ENCODE results near the gene LMO7.

The LMO7 gene

DNA sequence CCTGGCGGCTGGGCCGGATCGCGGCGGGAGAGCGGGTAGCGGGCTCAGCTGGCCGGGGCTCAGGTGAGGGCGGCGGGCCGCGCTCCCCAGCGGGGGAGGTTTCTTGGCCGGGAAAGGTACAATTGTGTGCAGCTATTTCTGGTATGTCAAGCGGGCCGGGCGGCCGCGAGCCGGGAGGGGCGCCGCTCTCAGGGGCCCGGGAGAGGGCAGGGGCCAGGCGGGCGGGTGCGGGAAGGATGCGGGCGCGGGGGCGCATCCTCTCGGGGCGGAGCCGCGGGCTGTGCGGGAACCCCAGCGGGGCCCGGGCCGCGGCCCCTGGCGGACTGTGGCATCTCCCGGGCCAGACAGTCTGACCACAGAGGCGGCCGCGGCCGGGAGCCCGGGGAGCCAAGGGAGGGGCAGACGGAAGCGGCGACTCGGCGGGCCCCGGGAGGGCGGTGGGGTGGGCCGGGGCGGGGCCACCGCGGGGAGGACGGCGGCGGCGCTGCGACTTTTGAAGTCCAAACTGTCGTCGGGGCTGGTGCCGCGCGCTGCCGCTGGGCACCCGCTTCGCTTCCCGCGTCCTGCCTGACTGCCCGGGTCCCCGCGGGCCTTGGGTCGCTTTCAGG, at the start of gene LMO7:
LMO7 (plus strand) TSS at position 503 of the 608 bp plus-strand sequence. CDS start 328 bp downstream, outside the sequence.
- no peak for DNase-seq (ENCODE audit: extremely low read depth, low read depth)
- H3K4me3 ChIP-seq (replicated peaks; ENCODE audit: low read depth, low read length), result peak within 1 kb of the TSS; percentile 94
- TF ChIP-seq, protein P1, sequence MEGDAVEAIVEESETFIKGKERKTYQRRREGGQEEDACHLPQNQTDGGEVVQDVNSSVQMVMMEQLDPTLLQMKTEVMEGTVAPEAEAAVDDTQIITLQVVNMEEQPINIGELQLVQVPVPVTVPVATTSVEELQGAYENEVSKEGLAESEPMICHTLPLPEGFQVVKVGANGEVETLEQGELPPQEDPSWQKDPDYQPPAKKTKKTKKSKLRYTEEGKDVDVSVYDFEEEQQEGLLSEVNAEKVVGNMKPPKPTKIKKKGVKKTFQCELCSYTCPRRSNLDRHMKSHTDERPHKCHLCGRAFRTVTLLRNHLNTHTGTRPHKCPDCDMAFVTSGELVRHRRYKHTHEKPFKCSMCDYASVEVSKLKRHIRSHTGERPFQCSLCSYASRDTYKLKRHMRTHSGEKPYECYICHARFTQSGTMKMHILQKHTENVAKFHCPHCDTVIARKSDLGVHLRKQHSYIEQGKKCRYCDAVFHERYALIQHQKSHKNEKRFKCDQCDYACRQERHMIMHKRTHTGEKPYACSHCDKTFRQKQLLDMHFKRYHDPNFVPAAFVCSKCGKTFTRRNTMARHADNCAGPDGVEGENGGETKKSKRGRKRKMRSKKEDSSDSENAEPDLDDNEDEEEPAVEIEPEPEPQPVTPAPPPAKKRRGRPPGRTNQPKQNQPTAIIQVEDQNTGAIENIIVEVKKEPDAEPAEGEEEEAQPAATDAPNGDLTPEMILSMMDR (IDR thresholded peaks at IDR 0.05; ENCODE audit: low read depth, low read length, missing control alignments), result no peak

DNA sequence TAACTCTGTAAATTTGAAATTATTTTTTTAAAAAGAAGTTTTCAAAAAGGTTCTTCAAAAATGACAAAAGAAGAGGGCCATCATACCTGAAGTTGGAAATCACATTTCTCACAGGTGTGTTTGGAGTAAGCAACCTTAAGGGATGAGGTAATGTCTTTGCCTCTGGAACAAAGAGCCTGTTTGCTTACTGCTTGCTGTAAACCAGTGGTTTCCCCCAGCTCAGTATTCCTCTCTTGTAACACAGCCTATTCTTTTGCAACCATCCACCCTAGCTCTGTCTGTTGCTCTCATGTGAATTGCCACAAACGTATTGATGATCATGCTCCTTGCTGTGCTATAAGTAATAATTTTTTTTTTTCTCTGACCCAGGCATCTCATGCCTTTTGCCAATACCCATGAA, 48.5 kb upstream of the LMO7 start:
- TF ChIP-seq, protein P1 (IDR thresholded peaks at IDR 0.05; ENCODE audit: low read depth, low read length, missing control alignments), result no peak
- H3K4me3 ChIP-seq (replicated peaks; ENCODE audit: low read depth, low read length), result no peak overlapping the region
- DNase-seq (ENCODE audit: extremely low read depth, low read depth), result no peak

DNA sequence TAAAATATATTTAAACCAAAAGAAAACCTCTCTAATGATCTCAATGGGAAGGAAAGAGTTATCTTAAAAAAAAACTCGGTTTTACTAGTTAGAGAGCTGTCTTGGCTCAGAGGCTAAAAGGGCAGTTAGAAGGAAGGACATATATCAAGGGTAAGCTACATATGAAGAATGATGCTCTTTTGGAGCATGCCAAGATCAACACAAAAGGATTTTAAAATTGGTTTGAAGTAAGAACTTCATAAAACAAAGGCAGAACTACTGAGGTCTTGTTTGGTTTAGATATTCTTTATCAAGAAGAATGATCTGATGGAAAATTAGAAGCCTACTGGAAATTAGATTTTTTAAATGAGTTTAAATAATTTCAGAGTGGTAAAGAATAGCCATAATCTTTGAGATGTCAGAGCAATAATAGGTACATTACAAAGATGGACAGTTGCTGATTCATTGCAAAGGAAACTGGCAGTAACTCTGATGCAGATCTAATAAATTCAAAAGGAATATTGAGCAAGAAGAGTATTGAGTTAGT, 39.4 kb upstream of the LMO7 start:
- TF ChIP-seq, protein P1 (IDR thresholded peaks at IDR 0.05; ENCODE audit: low read depth, low read length, missing control alignments), result no peak
- no peak overlapping the region for H3K4me3 ChIP-seq (replicated peaks; ENCODE audit: low read depth, low read length)
- DNase-seq (ENCODE audit: extremely low read depth, low read depth), result no peak

DNA sequence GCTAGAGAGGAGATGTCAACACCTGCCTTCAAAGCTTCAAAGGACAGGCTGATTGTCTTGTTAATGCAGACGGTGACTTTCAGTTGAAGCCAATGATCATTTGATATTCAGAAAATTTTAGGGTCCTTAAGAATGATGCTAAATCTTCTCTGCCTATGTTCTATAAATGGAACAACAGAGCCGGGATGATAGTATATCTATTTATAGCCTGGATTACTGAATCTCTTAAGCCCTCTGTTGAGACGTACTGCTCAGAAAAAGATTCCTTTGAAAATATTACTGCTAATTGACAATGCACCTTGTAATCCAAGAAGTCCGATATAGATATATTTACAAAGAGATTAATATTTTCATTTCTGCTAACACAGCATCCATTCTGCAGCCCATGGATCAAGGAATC, 35.8 kb upstream of the LMO7 start:
- no peak for DNase-seq (ENCODE audit: extremely low read depth, low read depth)
- TF ChIP-seq, protein P1 (IDR thresholded peaks at IDR 0.05; ENCODE audit: low read depth, low read length, missing control alignments), result no peak
- H3K4me3 ChIP-seq (replicated peaks; ENCODE audit: low read depth, low read length), result no peak overlapping the region

DNA sequence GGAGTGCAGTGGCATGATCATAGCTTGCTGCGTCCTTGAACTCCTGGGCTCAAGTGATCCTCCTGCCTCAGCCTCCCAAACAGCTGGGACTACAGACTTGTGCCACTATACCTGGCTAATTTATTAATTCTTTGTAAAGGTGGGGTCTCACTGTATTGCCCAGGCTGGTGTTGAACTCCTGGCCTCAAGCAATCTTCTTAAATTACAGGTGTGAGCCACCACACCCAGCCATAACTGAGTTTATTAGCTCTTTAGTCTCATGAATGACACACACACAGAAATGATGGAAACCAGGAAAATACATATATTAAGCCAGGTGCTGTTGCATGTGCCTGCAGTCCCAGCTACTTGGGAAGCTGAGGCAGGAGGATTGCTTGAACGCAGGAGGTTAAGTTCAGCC, 33.1 kb upstream of the LMO7 start:
- DNase-seq (ENCODE audit: extremely low read depth, low read depth), result no peak
- TF ChIP-seq, protein P1 (IDR thresholded peaks at IDR 0.05; ENCODE audit: low read depth, low read length, missing control alignments), result no peak
- H3K4me3 ChIP-seq (replicated peaks; ENCODE audit: low read depth, low read length), result no peak overlapping the region

DNA sequence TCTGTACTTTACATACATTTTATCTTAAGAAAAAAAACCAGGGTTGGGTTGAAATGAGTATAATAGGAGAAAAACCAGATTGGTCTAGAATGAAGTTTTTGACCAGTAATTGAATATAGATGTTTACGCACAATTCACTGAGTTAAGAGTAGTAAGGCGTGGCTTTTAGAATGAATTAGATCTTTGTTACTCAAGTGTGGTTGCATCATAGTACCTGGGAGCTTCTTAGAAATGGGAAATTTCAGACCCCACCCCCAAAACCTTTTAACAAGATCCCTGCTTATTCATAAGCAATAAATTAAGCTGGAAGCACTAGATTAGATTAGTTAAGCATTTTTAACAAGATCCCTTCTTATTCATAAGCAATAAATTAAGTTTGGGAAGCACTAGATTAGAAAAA, 28.7 kb upstream of the LMO7 start:
- no peak for DNase-seq (ENCODE audit: extremely low read depth, low read depth)
- no peak overlapping the region for H3K4me3 ChIP-seq (replicated peaks; ENCODE audit: low read depth, low read length)

More for the DNA sequence above, 28.7 kb upstream of the LMO7 start:
- TF ChIP-seq, protein P1 (IDR thresholded peaks at IDR 0.05; ENCODE audit: low read depth, low read length, missing control alignments), result no peak
